SK-N-MC (cell line): ENCODE measurements around the gene IMP4.

Source experiments
- EZH2 ChIP-seq: fragments of 200-600 bp; sonication (generic); IDR thresholded peaks from one replicate; pipeline ENCODE4 v1.6.1; 2017; ENCODE audit warnings: antibody characterized with exemption
- POLR2AphosphoS5 ChIP-seq: IDR thresholded peaks from 2 replicates; pipeline ENCODE4 v1.6.1; 2012; ENCODE audit warnings: mild to moderate bottlenecking, low read depth, low read length, borderline replicate concordance

DNA sequence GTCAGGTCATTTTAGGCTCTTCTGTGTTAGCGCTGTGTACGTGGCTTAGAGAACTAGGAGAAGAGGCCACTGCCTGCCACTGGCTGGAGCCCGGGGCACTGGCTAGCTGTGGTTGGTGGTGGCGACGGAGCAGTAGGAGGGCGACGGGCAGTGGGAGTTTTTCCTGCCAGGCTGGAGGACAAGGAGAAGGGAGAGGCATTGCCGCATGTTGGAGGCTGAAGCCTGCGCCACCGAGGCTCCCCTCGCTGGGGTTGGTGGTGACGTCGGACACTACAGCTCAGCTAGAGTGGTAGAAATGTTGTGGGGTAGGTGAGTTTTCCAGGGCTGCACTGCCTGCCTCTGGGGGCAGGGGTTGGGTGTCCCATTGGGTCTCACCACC is 41.7 kb upstream of the IMP4 start:
- no peak for TF ChIP-seq EZH2
- TF ChIP-seq POLR2AphosphoS5: no peak
